Measurements from ENCODE around the gene LPAR2.

The LPAR2 gene

DNA sequence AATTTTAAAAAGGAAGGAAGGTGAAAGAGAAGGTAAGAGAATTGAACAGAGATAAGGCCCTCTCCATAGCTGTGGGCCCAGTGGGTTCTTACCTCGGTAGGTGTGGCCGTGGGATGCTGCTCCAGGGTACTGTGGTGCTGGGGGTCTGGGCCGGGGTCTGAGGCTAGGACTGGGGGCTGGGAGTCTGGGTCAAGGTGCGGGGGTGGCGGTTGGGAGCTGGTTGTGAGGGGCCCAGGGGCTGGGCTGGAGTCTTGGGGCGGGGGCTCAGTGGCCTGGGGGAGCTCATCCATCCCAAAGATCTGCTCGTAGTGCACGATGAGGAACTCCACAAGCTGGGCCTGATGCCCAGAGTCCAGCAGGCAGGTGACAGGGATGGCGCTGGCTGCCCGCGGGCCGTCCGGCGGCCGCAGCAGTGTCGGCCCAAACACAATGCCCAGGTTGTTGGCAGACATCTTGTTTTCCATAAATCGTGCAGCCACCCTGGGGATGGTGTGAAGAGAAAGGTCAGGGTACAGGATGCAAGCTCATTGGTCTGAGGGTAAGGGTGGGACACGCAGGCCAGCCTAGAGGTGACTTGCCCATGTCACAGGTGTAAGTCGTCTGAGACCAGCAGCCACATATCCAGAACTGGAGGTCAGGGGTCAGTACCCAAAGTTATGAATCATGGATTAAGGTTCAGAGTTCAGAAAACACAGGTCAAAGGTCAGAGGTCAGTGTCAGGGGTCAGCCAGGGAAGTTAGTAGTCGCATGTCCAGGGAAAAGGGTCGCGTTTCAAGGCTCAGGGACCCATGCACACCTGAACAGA is 5.9 kb upstream of the LPAR2 start:
- H3K9ac ChIP-seq (ENCODE audit: low read length) = no peak overlapping the region
- H3K27me3 ChIP-seq (ENCODE audit: low read length) = no peaks in the 10 kb centered on the region
- no peak overlapping the region for H3K4me2 ChIP-seq (ENCODE audit: low read depth, low read length, poor library complexity, severe bottlenecking)
- H3K9me3 ChIP-seq (ENCODE audit: insufficient read depth, low read length) = no peaks in the 10 kb centered on the region
- no peaks in the 10 kb centered on the region for H3K79me2 ChIP-seq (ENCODE audit: insufficient read depth, low read length)
- no peaks in the 10 kb centered on the region for H4K20me1 ChIP-seq (ENCODE audit: low read depth, low read length)
- no peaks in the 10 kb centered on the region for H3K9me2 ChIP-seq (replicated peaks; ENCODE audit: insufficient read depth, low read length)
- no peak overlapping the region for H3K27ac ChIP-seq (ENCODE audit: low read depth, low read length)
- H2AFZ ChIP-seq (ENCODE audit: low read depth, low read length, severe bottlenecking) = no peak overlapping the region
- TF ChIP-seq EZH2phosphoT487 (conservative IDR thresholded peaks at IDR 0.05; ENCODE audit: low read length) = no peak
- TF ChIP-seq, protein P1, sequence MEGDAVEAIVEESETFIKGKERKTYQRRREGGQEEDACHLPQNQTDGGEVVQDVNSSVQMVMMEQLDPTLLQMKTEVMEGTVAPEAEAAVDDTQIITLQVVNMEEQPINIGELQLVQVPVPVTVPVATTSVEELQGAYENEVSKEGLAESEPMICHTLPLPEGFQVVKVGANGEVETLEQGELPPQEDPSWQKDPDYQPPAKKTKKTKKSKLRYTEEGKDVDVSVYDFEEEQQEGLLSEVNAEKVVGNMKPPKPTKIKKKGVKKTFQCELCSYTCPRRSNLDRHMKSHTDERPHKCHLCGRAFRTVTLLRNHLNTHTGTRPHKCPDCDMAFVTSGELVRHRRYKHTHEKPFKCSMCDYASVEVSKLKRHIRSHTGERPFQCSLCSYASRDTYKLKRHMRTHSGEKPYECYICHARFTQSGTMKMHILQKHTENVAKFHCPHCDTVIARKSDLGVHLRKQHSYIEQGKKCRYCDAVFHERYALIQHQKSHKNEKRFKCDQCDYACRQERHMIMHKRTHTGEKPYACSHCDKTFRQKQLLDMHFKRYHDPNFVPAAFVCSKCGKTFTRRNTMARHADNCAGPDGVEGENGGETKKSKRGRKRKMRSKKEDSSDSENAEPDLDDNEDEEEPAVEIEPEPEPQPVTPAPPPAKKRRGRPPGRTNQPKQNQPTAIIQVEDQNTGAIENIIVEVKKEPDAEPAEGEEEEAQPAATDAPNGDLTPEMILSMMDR (IDR thresholded peaks at IDR 0.05; ENCODE audit: insufficient read depth, low read length, poor library complexity, severe bottlenecking) = no peak
- 0 out of 2 replicates have a peak, but pooled peaks cover 3% of the 10 kb centered on the region for H3K36me3 ChIP-seq (ENCODE audit: low read length)
- H3K4me3 ChIP-seq (ENCODE audit: insufficient read depth, low read length, poor library complexity, severe bottlenecking) = no peak overlapping the region
- H3F3A ChIP-seq (ENCODE audit: insufficient read depth) = peaks cover 5% of the 10 kb centered on the region; the same call in 1 of the 2 replicates

DNA sequence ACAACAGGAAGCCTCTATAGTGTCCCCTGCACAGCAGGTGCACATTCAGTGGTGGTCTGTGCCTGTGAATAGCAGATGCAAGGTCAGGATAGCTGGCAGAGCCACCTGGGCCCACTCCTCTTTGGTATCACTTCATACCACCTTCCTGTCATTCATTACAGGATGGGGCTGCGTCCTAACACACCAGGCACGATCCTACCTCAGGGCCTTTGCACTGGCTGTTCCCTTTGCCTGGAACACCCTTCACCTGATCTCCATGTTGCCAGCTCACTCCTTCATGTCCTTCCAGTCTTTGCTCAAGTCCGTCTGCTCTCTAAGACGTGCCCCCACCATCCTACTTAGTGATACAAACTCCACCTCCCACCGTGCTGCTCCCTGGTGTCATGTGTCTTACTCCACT is 4.6 kb upstream of the LPAR2 start:
- no peak for TF ChIP-seq EZH2phosphoT487 (conservative IDR thresholded peaks at IDR 0.05; ENCODE audit: low read length)
- TF ChIP-seq, protein P1 (IDR thresholded peaks at IDR 0.05; ENCODE audit: insufficient read depth, low read length, poor library complexity, severe bottlenecking) = no peak
- no peaks in the 10 kb centered on the region for H3K9me2 ChIP-seq (replicated peaks; ENCODE audit: insufficient read depth, low read length)
- H3K4me2 ChIP-seq (ENCODE audit: low read depth, low read length, poor library complexity, severe bottlenecking) = no peak overlapping the region
- H3K9ac ChIP-seq (ENCODE audit: low read length) = no peak overlapping the region
- no peaks in the 10 kb centered on the region for H3K9me3 ChIP-seq (ENCODE audit: insufficient read depth, low read length)
- H3K4me3 ChIP-seq (ENCODE audit: insufficient read depth, low read length, poor library complexity, severe bottlenecking) = no peak overlapping the region
- H4K20me1 ChIP-seq (ENCODE audit: low read depth, low read length) = no peaks in the 10 kb centered on the region
- no peak overlapping the region for H2AFZ ChIP-seq (ENCODE audit: low read depth, low read length, severe bottlenecking)
- 0 out of 2 replicates have a peak, but pooled peaks cover 3% of the 10 kb centered on the region for H3K36me3 ChIP-seq (ENCODE audit: low read length)
- H3F3A ChIP-seq (ENCODE audit: insufficient read depth) = peaks cover 11% of the 10 kb centered on the region; the same call in 1 of the 2 replicates
- no peak overlapping the region for H3K27ac ChIP-seq (ENCODE audit: low read depth, low read length)
- no peaks in the 10 kb centered on the region for H3K79me2 ChIP-seq (ENCODE audit: insufficient read depth, low read length)
- H3K27me3 ChIP-seq (ENCODE audit: low read length) = no peaks in the 10 kb centered on the region

- no peaks in the 10 kb centered on the region for H3K9me2 ChIP-seq (replicated peaks; ENCODE audit: insufficient read depth, low read length)
- no peaks in the 10 kb centered on the region for H4K20me1 ChIP-seq (ENCODE audit: low read depth, low read length)
- no peak overlapping the region for H3K4me3 ChIP-seq (ENCODE audit: insufficient read depth, low read length, poor library complexity, severe bottlenecking)
- H3K36me3 ChIP-seq (ENCODE audit: low read length) = 0 out of 2 replicates have a peak, but pooled peaks cover 3% of the 10 kb centered on the region
- H3K27me3 ChIP-seq (ENCODE audit: low read length) = no peaks in the 10 kb centered on the region
- H3K9ac ChIP-seq (ENCODE audit: low read length) = no peak overlapping the region
- no peaks in the 10 kb centered on the region for H3K9me3 ChIP-seq (ENCODE audit: insufficient read depth, low read length)
- H3K79me2 ChIP-seq (ENCODE audit: insufficient read depth, low read length) = no peaks in the 10 kb centered on the region
- no peak overlapping the region for H2AFZ ChIP-seq (ENCODE audit: low read depth, low read length, severe bottlenecking)
- TF ChIP-seq EZH2phosphoT487 (conservative IDR thresholded peaks at IDR 0.05; ENCODE audit: low read length) = no peak
- TF ChIP-seq, protein P1 (IDR thresholded peaks at IDR 0.05; ENCODE audit: insufficient read depth, low read length, poor library complexity, severe bottlenecking) = no peak
- H3F3A ChIP-seq (ENCODE audit: insufficient read depth) = peaks cover 11% of the 10 kb centered on the region; the same call in 1 of the 2 replicates
- no peak overlapping the region for H3K4me2 ChIP-seq (ENCODE audit: low read depth, low read length, poor library complexity, severe bottlenecking)
- H3K27ac ChIP-seq (ENCODE audit: low read depth, low read length) = no peak overlapping the region
These were observed 3.3 kb upstream of the LPAR2 start for GRCh38 chr19:19631346-19631745.
